Nephron progenitor cell (in vitro differentiated cells): ENCODE results near the gene PDE4B.

Experiments
- DNase-seq: peaks from one replicate; pipeline ENCODE4 v3.0.0; 2021
- H3K27ac Mint-ChIP-seq: 2 replicates; pipeline ENCODE4 v1.8.0; 2021; ENCODE audit warnings: mild to moderate bottlenecking, moderate library complexity, mixed read lengths
- H3K27me3 Mint-ChIP-seq: 2 replicates; pipeline ENCODE4 v1.8.0; 2021; ENCODE audit warnings: mild to moderate bottlenecking, low read depth, mixed read lengths; ENCODE audit not compliant: poor library complexity
- H3K36me3 Mint-ChIP-seq: 2 replicates; pipeline ENCODE4 v1.8.0; 2021; ENCODE audit warnings: low read depth, mixed read lengths
- H3K4me1 Mint-ChIP-seq: 2 replicates; pipeline ENCODE4 v1.8.0; 2021; ENCODE audit warnings: mixed read lengths
- H3K4me3 Mint-ChIP-seq: 2 replicates; pipeline ENCODE4 v1.8.0; 2021; ENCODE audit warnings: mild to moderate bottlenecking, moderate library complexity, mixed read lengths
- H3K9me3 Mint-ChIP-seq: 2 replicates; pipeline ENCODE4 v1.8.0; 2021; ENCODE audit warnings: mild to moderate bottlenecking, moderate library complexity, mixed read lengths
- TF ChIP-seq, protein P1 (sequence below): fragments of 200-600 bp; sonication (generic); IDR thresholded peaks from 2 replicates; pipeline ENCODE4 v1.5.0; 2021; ENCODE audit warnings: antibody characterized with exemption

Gene PDE4B

GRCh38 chr1:66043186-66043585, 250.5 kb downstream of the PDE4B start:
- H3K4me3 Mint-ChIP-seq = no peak overlapping the region
- H3K27me3 Mint-ChIP-seq = peaks cover 24% of the 10 kb centered on the region
- TF ChIP-seq, protein P1, sequence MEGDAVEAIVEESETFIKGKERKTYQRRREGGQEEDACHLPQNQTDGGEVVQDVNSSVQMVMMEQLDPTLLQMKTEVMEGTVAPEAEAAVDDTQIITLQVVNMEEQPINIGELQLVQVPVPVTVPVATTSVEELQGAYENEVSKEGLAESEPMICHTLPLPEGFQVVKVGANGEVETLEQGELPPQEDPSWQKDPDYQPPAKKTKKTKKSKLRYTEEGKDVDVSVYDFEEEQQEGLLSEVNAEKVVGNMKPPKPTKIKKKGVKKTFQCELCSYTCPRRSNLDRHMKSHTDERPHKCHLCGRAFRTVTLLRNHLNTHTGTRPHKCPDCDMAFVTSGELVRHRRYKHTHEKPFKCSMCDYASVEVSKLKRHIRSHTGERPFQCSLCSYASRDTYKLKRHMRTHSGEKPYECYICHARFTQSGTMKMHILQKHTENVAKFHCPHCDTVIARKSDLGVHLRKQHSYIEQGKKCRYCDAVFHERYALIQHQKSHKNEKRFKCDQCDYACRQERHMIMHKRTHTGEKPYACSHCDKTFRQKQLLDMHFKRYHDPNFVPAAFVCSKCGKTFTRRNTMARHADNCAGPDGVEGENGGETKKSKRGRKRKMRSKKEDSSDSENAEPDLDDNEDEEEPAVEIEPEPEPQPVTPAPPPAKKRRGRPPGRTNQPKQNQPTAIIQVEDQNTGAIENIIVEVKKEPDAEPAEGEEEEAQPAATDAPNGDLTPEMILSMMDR = no peak
- H3K9me3 Mint-ChIP-seq = no peaks in the 10 kb centered on the region
- H3K36me3 Mint-ChIP-seq = no peaks in the 10 kb centered on the region
- no peak overlapping the region for H3K27ac Mint-ChIP-seq
- no peaks in the 10 kb centered on the region for H3K4me1 Mint-ChIP-seq
- no peak for DNase-seq

DNA sequence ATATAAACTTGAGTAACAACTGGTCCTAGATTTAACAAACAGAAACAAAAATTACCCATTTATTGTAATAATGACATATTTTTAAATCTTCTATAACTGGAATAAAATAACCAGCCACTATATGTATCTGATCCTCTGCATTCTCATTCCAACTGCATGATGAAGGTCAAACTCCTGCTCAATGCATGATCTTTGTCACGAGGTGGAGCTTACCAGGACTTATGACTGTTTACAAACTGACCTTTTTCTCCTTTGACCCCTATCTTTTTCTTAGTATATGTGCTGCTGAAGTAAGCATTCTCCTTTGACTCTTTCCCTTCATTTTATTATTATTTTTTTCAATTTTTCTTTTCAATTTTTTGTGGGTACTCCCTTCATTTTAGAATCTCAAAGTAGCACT, 252.2 kb downstream of the PDE4B start:
- no peak overlapping the region for H3K4me3 Mint-ChIP-seq

DNA sequence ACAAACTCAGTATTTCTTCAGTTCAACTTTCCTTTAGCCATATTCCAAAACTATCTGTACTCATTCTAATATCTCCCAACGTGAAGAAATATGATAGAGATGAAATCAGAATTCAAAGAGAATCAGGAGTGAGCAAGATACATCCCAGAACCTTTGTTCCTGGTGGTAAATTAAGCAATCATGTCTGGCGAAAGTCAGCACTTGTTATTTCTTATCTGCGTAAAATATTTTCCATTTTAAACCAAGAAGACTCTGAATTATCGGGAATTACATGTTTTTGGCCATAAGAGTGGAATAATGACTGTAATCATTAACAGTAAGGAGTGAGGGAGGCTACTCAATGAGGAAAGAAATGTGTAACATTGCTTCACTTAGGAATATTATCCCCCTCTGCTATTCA, 253.7 kb downstream of the PDE4B start:
- Mint-ChIP-seq H3K36me3 (no peaks in the 10 kb centered on the region), H3K27me3 (peaks cover 21% of the 10 kb centered on the region), H3K4me1 (no peaks in the 10 kb centered on the region), H3K27ac (no peak overlapping the region), H3K4me3 (no peak overlapping the region), H3K9me3 (no peaks in the 10 kb centered on the region)
- no peak for DNase-seq
- TF ChIP-seq, protein P1 = no peak

More for the DNA sequence above, 252.2 kb downstream of the PDE4B start:
- Mint-ChIP-seq H3K9me3 (no peaks in the 10 kb centered on the region), H3K27ac (no peak overlapping the region), H3K27me3 (peaks cover 27% of the 10 kb centered on the region), H3K4me1 (no peaks in the 10 kb centered on the region), H3K36me3 (no peaks in the 10 kb centered on the region)
- no peak for DNase-seq
- TF ChIP-seq, protein P1 = no peak

DNA sequence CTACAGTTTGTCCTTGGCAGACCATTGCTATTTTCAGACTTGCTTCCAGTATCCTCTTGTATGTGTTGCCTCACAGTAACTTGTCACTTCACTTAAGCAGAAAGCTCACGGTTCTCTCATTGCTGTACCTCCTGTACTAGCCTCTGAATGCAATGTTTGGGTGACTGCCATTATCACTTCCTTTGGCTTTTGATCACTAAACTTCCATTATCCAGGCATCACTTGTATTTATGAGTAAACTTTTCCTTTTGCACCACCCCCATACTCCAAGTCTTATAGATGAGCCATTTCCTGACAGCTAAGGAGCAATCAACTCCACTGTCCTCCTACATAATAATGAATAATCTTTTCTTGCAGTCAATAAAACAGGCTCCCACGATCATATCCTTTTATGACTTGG, 255.3 kb downstream of the PDE4B start:
- no peaks in the 10 kb centered on the region for H3K36me3 Mint-ChIP-seq
- no peak for DNase-seq
- H3K4me3 Mint-ChIP-seq = no peak overlapping the region
- H3K27ac Mint-ChIP-seq = no peak overlapping the region
- no peaks in the 10 kb centered on the region for H3K4me1 Mint-ChIP-seq
- H3K9me3 Mint-ChIP-seq = no peaks in the 10 kb centered on the region
- peaks cover 18% of the 10 kb centered on the region for H3K27me3 Mint-ChIP-seq
- TF ChIP-seq, protein P1 = no peak

GRCh38 chr1:66050123-66050522, 257.4 kb downstream of the PDE4B start:
- H3K27me3 Mint-ChIP-seq = peaks cover 14% of the 10 kb centered on the region
- no peak for DNase-seq
- TF ChIP-seq, protein P1 = no peak
- H3K27ac Mint-ChIP-seq = no peak overlapping the region
- H3K9me3 Mint-ChIP-seq = no peaks in the 10 kb centered on the region
- H3K4me1 Mint-ChIP-seq = no peaks in the 10 kb centered on the region
- H3K36me3 Mint-ChIP-seq = no peaks in the 10 kb centered on the region
- no peak overlapping the region for H3K4me3 Mint-ChIP-seq

- no peak for DNase-seq
- H3K4me1 Mint-ChIP-seq = no peaks in the 10 kb centered on the region
- TF ChIP-seq, protein P1 = no peak
- H3K36me3 Mint-ChIP-seq = no peaks in the 10 kb centered on the region
- peaks cover 9% of the 10 kb centered on the region for H3K27me3 Mint-ChIP-seq
- H3K4me3 Mint-ChIP-seq = no peak overlapping the region
- H3K9me3 Mint-ChIP-seq = no peaks in the 10 kb centered on the region
- H3K27ac Mint-ChIP-seq = no peak overlapping the region
Observed at GRCh38 chr1:66050633-66051032, 257.9 kb downstream of the PDE4B start.
